ENCODE results near the gene CMTM1.

The CMTM1 gene

GRCh38 chr16:66566051-66566901, at the start of gene CMTM1:
Gene CMTM1, plus strand, starts transcription at chr16:66566439. Its CDS starts 75 bp downstream, at chr16:66566514.
- H3K4me3 ChIP-seq (ENCODE audit: low read depth, low read length), result no peak within 1 kb of the TSS
- no peak for TF ChIP-seq CTCF (IDR thresholded peaks at IDR 0.05; ENCODE audit: low read depth, low read length)

- no peak overlapping the region for H3K4me3 ChIP-seq (ENCODE audit: low read depth, low read length)
- no peak for TF ChIP-seq CTCF (IDR thresholded peaks at IDR 0.05; ENCODE audit: low read depth, low read length)
These were observed 49.8 kb upstream of the CMTM1 start for GRCh38 chr16:66516509-66516807.

GRCh38 chr16:66516808-66517585, 49.2 kb upstream of the CMTM1 start:
- no peak for TF ChIP-seq CTCF (IDR thresholded peaks at IDR 0.05; ENCODE audit: low read depth, low read length)
- H3K4me3 ChIP-seq (ENCODE audit: low read depth, low read length), result no peak overlapping the region

- no peak for TF ChIP-seq CTCF (IDR thresholded peaks at IDR 0.05; ENCODE audit: low read depth, low read length)
- no peak overlapping the region for H3K4me3 ChIP-seq (ENCODE audit: low read depth, low read length)
These were observed 48.5 kb upstream of the CMTM1 start for GRCh38 chr16:66517586-66518263.

GRCh38 chr16:66519482-66520373, 46.5 kb upstream of the CMTM1 start:
- H3K4me3 ChIP-seq (ENCODE audit: low read depth, low read length), result no peak overlapping the region
- TF ChIP-seq CTCF (IDR thresholded peaks at IDR 0.05; ENCODE audit: low read depth, low read length), result no peak

GRCh38 chr16:66520406-66521170, 45.7 kb upstream of the CMTM1 start:
- no peak overlapping the region for H3K4me3 ChIP-seq (ENCODE audit: low read depth, low read length)
- TF ChIP-seq CTCF (IDR thresholded peaks at IDR 0.05; ENCODE audit: low read depth, low read length), result no peak

Data from WI38 (cell line).